Cardiac muscle cell (in vitro differentiated cells and primary cell): ENCODE measurements around the gene PPP1R9A. TPM values are rescaled to one million over a fixed set of nuclear protein-coding genes. Genes with fewer than 3 reads are reported as not detected.
"Not testable (repeated sequence)": the region's sequence is repeated elsewhere in the genome, so short reads cannot be mapped to it uniquely, and the experiment has no call there.

ENCODE experiments used
- DNase-seq, 2 donors: peaks; one replicate each; pipeline versions ENCODE4 v3.0.0 to v3.0.0-alpha.2; 2010 to 2017; ENCODE audit warnings: low read depth in 1 of 2, low spot score in 1 of 2
- H3K27ac ChIP-seq: fragments of 200-600 bp; sonication (generic); 2 replicates; pipeline ENCODE4 v1.5.1; 2016
- H3K27me3 ChIP-seq: fragments of 200-600 bp; sonication (generic); 2 replicates; pipeline ENCODE4 v1.6.0; 2016; ENCODE audit warnings: control low read depth
- H3K36me3 ChIP-seq: fragments of 200-600 bp; sonication (generic); 2 replicates; pipeline ENCODE4 v1.5.1; 2016; ENCODE audit warnings: control low read depth
- H3K4me1 ChIP-seq: fragments of 200-600 bp; sonication (generic); 2 replicates; pipeline ENCODE4 v1.8.1; 2017; ENCODE audit warnings: low read depth, mild to moderate bottlenecking, mixed run types
- H3K4me3 ChIP-seq: fragments of 200-600 bp; sonication (generic); 2 replicates; pipeline ENCODE4 v1.5.1; 2016; ENCODE audit warnings: mild to moderate bottlenecking
- H3K9me3 ChIP-seq: fragments of 200-600 bp; sonication (generic); 2 replicates; pipeline ENCODE4 v1.5.1; 2017; ENCODE audit warnings: low read depth, mild to moderate bottlenecking, control low read depth
- CTCF ChIP-seq: IDR thresholded peaks from 2 replicates; pipeline ENCODE4 v1.5.1; 2012; ENCODE audit warnings: low read depth, mild to moderate bottlenecking, low read length
- polyA plus RNA-seq: library from polyadenylated mRNA; unstranded; fragments of >200 nt; fragmentation: Nextera tagmentation; extraction: Ambion mirVana; gene quantifications from 2 replicates; pipeline ENCODE4 v1.2.1, GENCODE V29; 2016
- total RNA-seq: library from RNA; depleted of rRNA; stranded (reverse); fragments of >200 nt; gene quantifications from 2 replicates; pipeline ENCODE4 v1.2.3, GENCODE V29; 2016

PPP1R9A gene
- total and polyA plus RNA-seq, 2 experiments from 2014 or later, result 21.4 to 41.5 TPM

- Histone ChIP-seq H3K4me1 (no peaks in the 10 kb centered on the region), H3K9me3 (no peaks in the 10 kb centered on the region), H3K27ac (no peak overlapping the region), H3K4me3 (no peak overlapping the region), H3K36me3 (no peaks in the 10 kb centered on the region), H3K27me3 (no peaks in the 10 kb centered on the region)
- DNase-seq, result no peak
- TF ChIP-seq CTCF, result no peak
Measured at GRCh38 chr7:95004618-95005247, 97.3 kb downstream of the PPP1R9A start.

DNA sequence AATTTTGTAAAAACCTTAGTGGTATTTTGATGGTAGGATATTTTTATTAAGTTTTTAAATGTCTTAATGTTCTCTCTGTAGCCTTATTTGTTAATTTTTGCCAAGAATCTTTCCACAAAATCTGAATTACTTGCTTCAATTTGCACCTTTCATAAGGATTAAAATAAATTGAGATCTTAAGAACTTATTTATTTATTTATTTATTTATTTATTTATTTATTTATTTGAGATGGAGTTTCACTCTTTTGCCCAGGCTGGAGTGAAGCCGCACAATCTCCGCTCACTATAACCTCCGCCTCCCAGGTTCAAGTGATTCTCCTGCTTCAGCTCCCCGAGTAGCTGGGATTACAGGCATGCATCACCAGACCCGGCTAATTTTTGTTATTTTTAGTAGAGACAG lies 98.6 kb downstream of the PPP1R9A start:
- Histone ChIP-seq H3K36me3 (no peaks in the 10 kb centered on the region), H3K27me3 (no peaks in the 10 kb centered on the region), H3K27ac (no peak overlapping the region), H3K4me1 (no peaks in the 10 kb centered on the region), H3K9me3 (no peaks in the 10 kb centered on the region), H3K4me3 (no peak overlapping the region)
- no peak for TF ChIP-seq CTCF
- no peak for DNase-seq

GRCh38 chr7:95008773-95009172 lies 101.4 kb downstream of the PPP1R9A start:
- H3K4me1 ChIP-seq, H3K27ac ChIP-seq, H3K9me3 ChIP-seq, H3K4me3 ChIP-seq, DNase-seq, H3K27me3 ChIP-seq, H3K36me3 ChIP-seq: not testable (repeated sequence)

GRCh38 chr7:95011146-95011928 lies 103.9 kb downstream of the PPP1R9A start:
- H3K36me3 ChIP-seq, result no peaks in the 10 kb centered on the region
- no peaks in the 10 kb centered on the region for H3K9me3 ChIP-seq
- no peaks in the 10 kb centered on the region for H3K4me1 ChIP-seq
- DNase-seq, result peak in 1 of 2 donors; percentile 51
- no peak overlapping the region for H3K27ac ChIP-seq
- TF ChIP-seq CTCF, result no peak
- no peaks in the 10 kb centered on the region for H3K27me3 ChIP-seq
- no peak overlapping the region for H3K4me3 ChIP-seq

- no peak for DNase-seq
- no peaks in the 10 kb centered on the region for H3K36me3 ChIP-seq
- no peaks in the 10 kb centered on the region for H3K9me3 ChIP-seq
- H3K27ac ChIP-seq, result no peak overlapping the region
- H3K4me3 ChIP-seq, result no peak overlapping the region
- H3K27me3 ChIP-seq, result no peaks in the 10 kb centered on the region
- TF ChIP-seq CTCF, result no peak
- H3K4me1 ChIP-seq, result no peaks in the 10 kb centered on the region
Measured at GRCh38 chr7:95011995-95012394, 104.6 kb downstream of the PPP1R9A start.

DNA sequence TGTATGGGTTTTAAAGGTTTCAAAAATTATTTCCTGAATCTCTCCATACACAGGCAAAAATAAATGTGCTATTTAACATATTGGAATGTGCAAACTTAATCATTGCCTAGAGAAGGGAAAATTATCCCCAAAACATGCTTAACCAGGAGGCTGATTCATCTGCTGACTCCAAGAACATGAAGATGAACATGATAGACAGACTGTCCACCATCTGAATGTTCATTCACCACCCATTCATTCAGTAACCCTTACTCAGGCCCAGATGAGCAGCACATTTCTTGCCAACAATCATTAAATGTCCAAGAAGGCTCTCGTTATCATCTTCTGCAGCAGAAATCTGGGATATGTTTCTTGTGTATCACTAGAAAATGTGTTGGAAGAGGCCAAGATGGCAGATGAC lies 110.6 kb downstream of the PPP1R9A start:
- H3K27ac ChIP-seq, result no peak overlapping the region
- H3K27me3 ChIP-seq, result no peaks in the 10 kb centered on the region
- no peaks in the 10 kb centered on the region for H3K36me3 ChIP-seq
- H3K4me1 ChIP-seq, result no peaks in the 10 kb centered on the region
- no peak for DNase-seq
- TF ChIP-seq CTCF, result no peak
- H3K9me3 ChIP-seq, result no peaks in the 10 kb centered on the region
- no peak overlapping the region for H3K4me3 ChIP-seq
